ENCODE measurements around the gene PRKCH.

DNA sequence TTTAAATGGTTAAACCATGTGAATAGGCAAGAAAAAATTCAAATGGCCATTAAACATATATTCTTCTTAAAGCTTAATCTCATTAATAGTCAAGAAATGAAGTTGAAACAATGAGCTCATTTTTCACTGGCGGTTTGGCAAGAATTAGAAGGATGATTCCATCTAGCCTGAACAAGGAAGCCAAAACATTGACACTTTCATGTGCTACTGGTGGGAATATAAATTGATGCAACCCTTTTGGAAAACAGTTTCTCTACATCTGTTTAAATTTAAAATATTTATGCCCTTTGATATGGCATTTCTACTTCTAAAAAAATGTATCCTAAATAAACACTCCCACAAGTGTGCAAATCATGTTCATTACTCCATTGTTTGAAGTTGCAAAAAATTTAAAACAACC, 199.2 kb downstream of the PRKCH start:
- TF ChIP-seq, protein P1, sequence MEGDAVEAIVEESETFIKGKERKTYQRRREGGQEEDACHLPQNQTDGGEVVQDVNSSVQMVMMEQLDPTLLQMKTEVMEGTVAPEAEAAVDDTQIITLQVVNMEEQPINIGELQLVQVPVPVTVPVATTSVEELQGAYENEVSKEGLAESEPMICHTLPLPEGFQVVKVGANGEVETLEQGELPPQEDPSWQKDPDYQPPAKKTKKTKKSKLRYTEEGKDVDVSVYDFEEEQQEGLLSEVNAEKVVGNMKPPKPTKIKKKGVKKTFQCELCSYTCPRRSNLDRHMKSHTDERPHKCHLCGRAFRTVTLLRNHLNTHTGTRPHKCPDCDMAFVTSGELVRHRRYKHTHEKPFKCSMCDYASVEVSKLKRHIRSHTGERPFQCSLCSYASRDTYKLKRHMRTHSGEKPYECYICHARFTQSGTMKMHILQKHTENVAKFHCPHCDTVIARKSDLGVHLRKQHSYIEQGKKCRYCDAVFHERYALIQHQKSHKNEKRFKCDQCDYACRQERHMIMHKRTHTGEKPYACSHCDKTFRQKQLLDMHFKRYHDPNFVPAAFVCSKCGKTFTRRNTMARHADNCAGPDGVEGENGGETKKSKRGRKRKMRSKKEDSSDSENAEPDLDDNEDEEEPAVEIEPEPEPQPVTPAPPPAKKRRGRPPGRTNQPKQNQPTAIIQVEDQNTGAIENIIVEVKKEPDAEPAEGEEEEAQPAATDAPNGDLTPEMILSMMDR (IDR thresholded peaks at IDR 0.05): no peak
- no peak for TF ChIP-seq POLR2A (IDR thresholded peaks at IDR 0.05)

Data from esophagus squamous epithelium (tissue), 4 donors.